ENCODE measurements around the gene FGF19.

Gene FGF19

GRCh38 chr11:69703768-69704507, at the start of gene FGF19:
TSS of gene FGF19 (minus strand) at chr11:69704022. CDS start at chr11:69703876, 146 bp downstream.
- no peak for DNase-seq

GRCh38 chr11:69752890-69753289, 49.1 kb upstream of the FGF19 start:
- no peak for DNase-seq

- no peak for DNase-seq
Measured at GRCh38 chr11:69750875-69751597, 47.2 kb upstream of the FGF19 start.

- DNase-seq, result no peak
Measured at GRCh38 chr11:69750108-69750850, 46.5 kb upstream of the FGF19 start.

GRCh38 chr11:69748637-69749036, 44.8 kb upstream of the FGF19 start:
- DNase-seq, result no peak

- no peak for DNase-seq
Measured at GRCh38 chr11:69746752-69747742, 43.2 kb upstream of the FGF19 start.

- no peak for DNase-seq
Measured at GRCh38 chr11:69746140-69746539, 42.3 kb upstream of the FGF19 start.

- DNase-seq, result no peak
Measured at GRCh38 chr11:69745201-69745600, 41.4 kb upstream of the FGF19 start.

- DNase-seq, result no peak
Measured at GRCh38 chr11:69744435-69744834, 40.6 kb upstream of the FGF19 start.

GRCh38 chr11:69734841-69735240, 31.0 kb upstream of the FGF19 start:
- DNase-seq, result no peak

GRCh38 chr11:69734367-69734766, 30.5 kb upstream of the FGF19 start:
- no peak for DNase-seq

- no peak for DNase-seq
Measured at GRCh38 chr11:69732910-69733309, 29.1 kb upstream of the FGF19 start.

GRCh38 chr11:69731110-69731509, 27.3 kb upstream of the FGF19 start:
- no peak for DNase-seq

- DNase-seq, result no peak
Measured at GRCh38 chr11:69730500-69730899, 26.7 kb upstream of the FGF19 start.

- no peak for DNase-seq
Measured at GRCh38 chr11:69729252-69729651, 25.4 kb upstream of the FGF19 start.

GRCh38 chr11:69727266-69727665, 23.4 kb upstream of the FGF19 start:
- DNase-seq, result no peak

- DNase-seq, result no peak
Measured at GRCh38 chr11:69726481-69726880, 22.7 kb upstream of the FGF19 start.

GRCh38 chr11:69726019-69726418, 22.2 kb upstream of the FGF19 start:
- no peak for DNase-seq

- DNase-seq, result no peak
Measured at GRCh38 chr11:69721745-69722144, 17.9 kb upstream of the FGF19 start.

- DNase-seq, result no peak
Measured at GRCh38 chr11:69721106-69721505, 17.3 kb upstream of the FGF19 start.

- no peak for DNase-seq
Measured at GRCh38 chr11:69718912-69719311, 15.1 kb upstream of the FGF19 start.

GRCh38 chr11:69718147-69718546, 14.3 kb upstream of the FGF19 start:
- no peak for DNase-seq
